ENCODE measurements around the gene MMP27. TPM values are rescaled to one million over a fixed set of nuclear protein-coding genes. Genes with fewer than 3 reads are reported as not detected.
"Not testable (repeated sequence)": the region's sequence is repeated elsewhere in the genome, so short reads cannot be mapped to it uniquely, and the experiment has no call there.

MMP27 gene
- 1 to 10 TPM in 1 of 3 donors, under 1 TPM in 1, not detected in 1; 0.33 to 2.1 TPM for total RNA-seq

DNA sequence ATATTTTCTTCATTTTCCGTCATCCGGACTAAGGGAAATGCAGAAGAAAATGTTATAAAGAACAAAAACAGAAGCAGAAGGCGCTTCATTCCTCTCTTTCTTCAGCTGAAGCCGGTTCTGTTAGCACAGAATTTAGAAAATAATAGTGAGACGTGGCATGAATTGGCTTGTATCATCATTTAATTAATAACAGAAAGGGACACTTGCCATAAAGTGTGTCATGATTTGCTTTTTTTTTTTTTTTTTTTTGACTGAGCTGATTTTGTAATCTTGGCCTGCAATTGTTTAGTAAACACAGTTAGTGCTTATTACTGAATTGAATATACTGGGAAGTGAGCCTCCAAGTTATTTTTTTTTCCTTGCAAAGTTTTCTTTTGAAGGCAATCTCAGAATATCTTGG, at the start of gene MMP27:
MMP27 (minus strand) TSS at position 144 of the 400 bp plus-strand sequence; CDS start at position 89, 55 bp downstream.
- peak within 1 kb of the TSS; percentile 45 to 54 for H3K27ac ChIP-seq
- no peaks in the 10 kb centered on the region for H3K9me3 ChIP-seq
- no peaks in the 10 kb centered on the region for H3K27me3 ChIP-seq
- H3K36me3 ChIP-seq, result no peaks in the 10 kb centered on the region
- no peak for DNase-seq (ENCODE audit: low spot score in 2 of 2)
- intact Hi-C loops (cut with DNase I; ENCODE audit: low total_unique reads), result no loop called here
- peak within 1 kb of the TSS; percentile 26 to 44 (median 30) for H3K4me3 ChIP-seq
- no peaks in the 10 kb centered on the region for H3K4me1 ChIP-seq
- TF ChIP-seq POLR2AphosphoS5 (IDR thresholded peaks at IDR 0.05) (no peak), POLR2A (IDR thresholded peaks at IDR 0.05) (no peak)
- TF ChIP-seq, protein P1, sequence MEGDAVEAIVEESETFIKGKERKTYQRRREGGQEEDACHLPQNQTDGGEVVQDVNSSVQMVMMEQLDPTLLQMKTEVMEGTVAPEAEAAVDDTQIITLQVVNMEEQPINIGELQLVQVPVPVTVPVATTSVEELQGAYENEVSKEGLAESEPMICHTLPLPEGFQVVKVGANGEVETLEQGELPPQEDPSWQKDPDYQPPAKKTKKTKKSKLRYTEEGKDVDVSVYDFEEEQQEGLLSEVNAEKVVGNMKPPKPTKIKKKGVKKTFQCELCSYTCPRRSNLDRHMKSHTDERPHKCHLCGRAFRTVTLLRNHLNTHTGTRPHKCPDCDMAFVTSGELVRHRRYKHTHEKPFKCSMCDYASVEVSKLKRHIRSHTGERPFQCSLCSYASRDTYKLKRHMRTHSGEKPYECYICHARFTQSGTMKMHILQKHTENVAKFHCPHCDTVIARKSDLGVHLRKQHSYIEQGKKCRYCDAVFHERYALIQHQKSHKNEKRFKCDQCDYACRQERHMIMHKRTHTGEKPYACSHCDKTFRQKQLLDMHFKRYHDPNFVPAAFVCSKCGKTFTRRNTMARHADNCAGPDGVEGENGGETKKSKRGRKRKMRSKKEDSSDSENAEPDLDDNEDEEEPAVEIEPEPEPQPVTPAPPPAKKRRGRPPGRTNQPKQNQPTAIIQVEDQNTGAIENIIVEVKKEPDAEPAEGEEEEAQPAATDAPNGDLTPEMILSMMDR (IDR thresholded peaks at IDR 0.05), result no peak

DNA sequence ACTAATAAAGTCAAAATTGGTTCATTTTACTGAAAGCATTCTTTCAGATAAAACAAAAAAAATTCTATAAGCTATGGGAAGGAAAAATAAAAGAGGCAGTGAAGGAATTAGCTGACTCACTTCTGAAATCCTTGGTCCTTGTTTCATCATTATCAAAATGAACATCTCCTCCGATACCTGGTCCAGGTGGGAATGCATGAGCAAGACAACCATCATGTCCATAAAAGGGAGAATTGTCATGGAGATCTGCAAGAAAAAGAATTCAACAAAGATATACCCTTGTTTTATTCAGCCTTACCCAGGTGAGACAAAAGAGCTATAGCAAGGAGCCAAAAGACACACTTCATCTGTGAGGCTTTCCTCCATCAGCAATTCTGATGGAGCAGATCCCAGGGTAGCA, 47.7 kb upstream of the MMP27 start:
- Histone ChIP-seq H3K4me3 (no peak overlapping the region), H3K27me3 (no peaks in the 10 kb centered on the region), H3K36me3 (no peaks in the 10 kb centered on the region), H3K4me1 (no peaks in the 10 kb centered on the region), H3K9me3 (peaks cover 0 to 10% of the 10 kb centered on the region in 2 donors), H3K27ac (no peak overlapping the region)
- DNase-seq (ENCODE audit: low spot score in 2 of 2), result no peak
- intact Hi-C loops (cut with DNase I; ENCODE audit: low total_unique reads), result no loop called here
- TF ChIP-seq, protein P1 (IDR thresholded peaks at IDR 0.05), result no peak
- no peak for TF ChIP-seq POLR2AphosphoS5 (IDR thresholded peaks at IDR 0.05)
- no peak for TF ChIP-seq POLR2A (IDR thresholded peaks at IDR 0.05)

GRCh38 chr11:102751673-102752072, 46.1 kb upstream of the MMP27 start:
- intact Hi-C loops (cut with DNase I; ENCODE audit: low total_unique reads), result no loop called here
- TF ChIP-seq POLR2AphosphoS5 (IDR thresholded peaks at IDR 0.05), result no peak
- TF ChIP-seq, protein P1 (IDR thresholded peaks at IDR 0.05), result no peak
- TF ChIP-seq POLR2A (IDR thresholded peaks at IDR 0.05), result no peak
- H3K27me3 ChIP-seq, result no peaks in the 10 kb centered on the region
- H3K9me3 ChIP-seq, result peaks cover 0 to 22% of the 10 kb centered on the region in 2 donors
- H3K4me3 ChIP-seq, result no peak overlapping the region
- no peak for DNase-seq (ENCODE audit: low spot score in 2 of 2)
- no peak overlapping the region for H3K27ac ChIP-seq
- H3K4me1 ChIP-seq, result no peaks in the 10 kb centered on the region
- H3K36me3 ChIP-seq, result no peaks in the 10 kb centered on the region

DNA sequence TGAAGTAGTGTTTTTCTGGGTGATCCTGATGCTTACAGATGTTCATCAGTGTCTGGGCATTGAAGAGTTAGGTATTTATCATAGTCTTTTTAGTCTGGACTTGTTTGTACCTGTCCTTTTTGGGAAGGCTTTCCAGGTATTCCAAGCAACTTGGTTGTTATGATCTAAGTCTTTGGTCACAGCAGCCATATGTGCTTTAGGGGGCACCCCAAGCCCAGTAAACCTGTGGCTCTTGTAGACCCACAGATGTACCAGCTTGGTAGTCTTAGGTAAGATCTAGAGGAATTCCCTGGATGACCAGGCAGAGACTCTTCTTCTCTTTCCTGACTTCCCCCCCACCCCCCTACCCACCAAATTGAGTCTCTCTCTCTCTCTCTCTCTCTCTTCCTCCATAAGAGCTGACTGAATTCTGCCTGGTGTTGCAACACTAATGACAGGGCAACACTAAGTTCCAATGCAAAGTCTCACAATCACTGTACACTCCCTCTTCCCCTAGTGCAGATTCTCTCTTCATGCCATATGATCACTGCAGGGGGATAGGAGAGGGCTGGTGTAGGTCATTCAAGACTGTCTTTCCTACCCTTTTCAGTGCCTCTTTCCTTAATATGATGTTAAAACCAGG, 43.6 kb upstream of the MMP27 start:
- intact Hi-C loops (cut with DNase I; ENCODE audit: low total_unique reads), result no loop called here
- no peaks in the 10 kb centered on the region for H3K4me1 ChIP-seq
- DNase-seq (ENCODE audit: low spot score in 2 of 2), result no peak
- no peaks in the 10 kb centered on the region for H3K27me3 ChIP-seq
- no peak overlapping the region for H3K27ac ChIP-seq
- TF ChIP-seq POLR2A (IDR thresholded peaks at IDR 0.05) (no peak), POLR2AphosphoS5 (IDR thresholded peaks at IDR 0.05) (no peak)
- TF ChIP-seq, protein P1 (IDR thresholded peaks at IDR 0.05), result no peak
- H3K9me3 ChIP-seq, result peaks cover 0 to 22% of the 10 kb centered on the region in 2 donors
- H3K36me3 ChIP-seq, result no peaks in the 10 kb centered on the region
- H3K4me3 ChIP-seq, result no peak overlapping the region

GRCh38 chr11:102746746-102747578, 41.4 kb upstream of the MMP27 start:
- H3K27me3 ChIP-seq; intact Hi-C loops (cut with DNase I; ENCODE audit: low total_unique reads); H3K36me3 ChIP-seq; H3K27ac ChIP-seq; H3K4me3 ChIP-seq; DNase-seq (ENCODE audit: low spot score in 2 of 2); H3K4me1 ChIP-seq: not testable (repeated sequence)
- H3K9me3 ChIP-seq, result peaks cover 0 to 22% of the 10 kb centered on the region in 2 donors

Data from breast epithelium (tissue), 4 donors.